Prostate gland (tissue), 2 donors: ENCODE measurements around the gene ATP9A.

Source experiments
- POLR2A ChIP-seq: fragments of 450-650 bp; IDR thresholded peaks from one replicate; pipeline ENCODE4 v1.6.1; 2016; ENCODE audit warnings: antibody characterized with exemption, mild to moderate bottlenecking
- POLR2AphosphoS5 ChIP-seq: sonication (generic); formaldehyde crosslinking; IDR thresholded peaks from one replicate; pipeline ENCODE4 v1.6.1; 2017; ENCODE audit warnings: antibody characterized with exemption
- TF ChIP-seq, protein P1 (sequence below), 4 experiments: fragments of 200-600 bp in 2 of 4; fragments of 450-650 bp in 2 of 4; sonication (generic) in 2 of 4; IDR thresholded peaks; 1 replicate in 3 of 4; 2 replicates in 1 of 4; pipeline ENCODE4 v1.5.1; 2016 to 2019; ENCODE audit warnings: antibody characterized with exemption in 4 of 4, mild to moderate bottlenecking in 2 of 4, moderate library complexity in 2 of 4

DNA sequence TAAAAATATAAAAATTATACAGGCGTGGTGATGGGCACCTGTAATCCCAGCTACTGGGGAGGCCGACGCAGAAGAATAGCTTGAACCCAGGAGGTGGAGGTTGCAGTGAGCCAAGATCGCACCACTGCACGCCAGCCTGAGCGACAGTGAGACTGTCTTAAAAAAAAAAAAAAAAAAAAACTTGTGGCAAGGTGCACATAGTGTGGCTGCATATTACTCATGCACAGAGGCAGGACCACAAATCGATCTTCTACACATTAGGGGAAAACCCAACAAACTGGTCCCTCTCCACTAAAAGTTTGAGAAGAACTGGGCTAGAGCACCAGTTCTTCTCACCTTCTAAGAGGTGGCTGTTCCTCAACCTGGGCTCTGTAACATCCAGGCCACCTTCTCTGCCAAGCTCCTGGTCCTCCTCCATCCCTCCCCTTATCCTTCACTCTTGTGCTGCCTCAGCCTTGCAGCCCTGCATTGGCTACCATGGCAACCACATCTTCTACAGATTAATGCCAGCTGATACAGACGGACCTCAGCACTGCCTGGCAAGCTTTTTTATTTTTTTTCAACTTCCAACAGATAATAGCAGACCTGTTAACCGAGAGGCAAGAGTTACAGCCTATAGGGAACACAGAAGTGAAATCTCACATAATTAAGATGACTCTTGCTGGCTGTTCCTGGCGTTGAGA, 88.0 kb downstream of the ATP9A start:
- TF ChIP-seq, protein P1, sequence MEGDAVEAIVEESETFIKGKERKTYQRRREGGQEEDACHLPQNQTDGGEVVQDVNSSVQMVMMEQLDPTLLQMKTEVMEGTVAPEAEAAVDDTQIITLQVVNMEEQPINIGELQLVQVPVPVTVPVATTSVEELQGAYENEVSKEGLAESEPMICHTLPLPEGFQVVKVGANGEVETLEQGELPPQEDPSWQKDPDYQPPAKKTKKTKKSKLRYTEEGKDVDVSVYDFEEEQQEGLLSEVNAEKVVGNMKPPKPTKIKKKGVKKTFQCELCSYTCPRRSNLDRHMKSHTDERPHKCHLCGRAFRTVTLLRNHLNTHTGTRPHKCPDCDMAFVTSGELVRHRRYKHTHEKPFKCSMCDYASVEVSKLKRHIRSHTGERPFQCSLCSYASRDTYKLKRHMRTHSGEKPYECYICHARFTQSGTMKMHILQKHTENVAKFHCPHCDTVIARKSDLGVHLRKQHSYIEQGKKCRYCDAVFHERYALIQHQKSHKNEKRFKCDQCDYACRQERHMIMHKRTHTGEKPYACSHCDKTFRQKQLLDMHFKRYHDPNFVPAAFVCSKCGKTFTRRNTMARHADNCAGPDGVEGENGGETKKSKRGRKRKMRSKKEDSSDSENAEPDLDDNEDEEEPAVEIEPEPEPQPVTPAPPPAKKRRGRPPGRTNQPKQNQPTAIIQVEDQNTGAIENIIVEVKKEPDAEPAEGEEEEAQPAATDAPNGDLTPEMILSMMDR (IDR thresholded peaks at IDR 0.05) = no peak
- TF ChIP-seq POLR2AphosphoS5 = no peak
- TF ChIP-seq POLR2A = no peak
